Tibial artery (tissue), 4 donors: ENCODE results near the gene BICDL1.
"Not testable (repeated sequence)": the region's sequence is repeated elsewhere in the genome, so short reads cannot be mapped to it uniquely, and the experiment has no call there.

Experiments
- DNase-seq, 2 donors: peaks; one replicate each; pipeline ENCODE4 v3.0.0-alpha.2; 2019
- H3K27ac ChIP-seq, 2 donors: fragments of 200-600 bp; sonication (generic) in 1 of 2; 1 replicate in 1 of 2; 2 replicates in 1 of 2; pipeline ENCODE4 v1.5.1; 2018 to 2019; ENCODE audit warnings: mild to moderate bottlenecking in 1 of 2
- H3K27me3 ChIP-seq, 2 donors: fragments of 200-600 bp; sonication (generic) in 1 of 2; one replicate each; pipeline versions ENCODE4 v1.5.1 to v1.6.0; 2016 to 2019
- H3K36me3 ChIP-seq, 3 donors: fragments of 200-600 bp; sonication (generic) in 2 of 3; one replicate each; pipeline ENCODE4 v1.5.1; 2016 to 2019; ENCODE audit warnings: mild to moderate bottlenecking in 2 of 3
- H3K4me1 ChIP-seq, 4 donors: fragments of 200-600 bp; sonication (generic) in 2 of 4; 1 replicate in 3 of 4; 2 replicates in 1 of 4; pipeline ENCODE4 v1.5.1; 2016 to 2019
- H3K4me3 ChIP-seq, 2 donors: fragments of 200-600 bp; sonication (generic) in 1 of 2; 1 replicate in 1 of 2; 2 replicates in 1 of 2; pipeline ENCODE4 v1.5.1; 2018 to 2019; ENCODE audit warnings: mild to moderate bottlenecking in 2 of 2
- H3K9me3 ChIP-seq, 3 donors: fragments of 200-600 bp; sonication (generic) in 1 of 3; one replicate each; pipeline ENCODE4 v1.5.1; 2016 to 2019
- CTCF ChIP-seq, 2 experiments: fragments of 200-600 bp in 1 of 2; fragments of 450-650 bp in 1 of 2; IDR thresholded peaks; one replicate each; pipeline ENCODE4 v1.5.1; 2017 to 2019; ENCODE audit warnings: antibody characterized with exemption in 2 of 2, mild to moderate bottlenecking in 1 of 2, moderate library complexity in 1 of 2
- intact Hi-C: fragments of 100-400 bp; cut with DNase I; formaldehyde crosslinking; loops from one replicate; pipeline ENCODE4 v1.15.0; 2023; ENCODE audit warnings: low total_unique reads

The BICDL1 gene

GRCh38 chr12:119980242-119980641 is 8.8 kb upstream of the BICDL1 start:
- no peak for DNase-seq
- Histone ChIP-seq H3K27ac (no peak overlapping the region), H3K27me3 (peaks cover 0 to 35% of the 10 kb centered on the region in 2 donors), H3K36me3 (no peaks in the 10 kb centered on the region), H3K4me3 (no peak overlapping the region), H3K9me3 (no peaks in the 10 kb centered on the region), H3K4me1 (no peaks in the 10 kb centered on the region)
- no peak for TF ChIP-seq CTCF (IDR thresholded peaks at IDR 0.05)
- intact Hi-C loops: no loop called here

- peaks cover 0 to 37% of the 10 kb centered on the region in 2 donors for H3K27me3 ChIP-seq
- H3K36me3 ChIP-seq: not testable (repeated sequence)
These were observed 8.3 kb upstream of the BICDL1 start for GRCh38 chr12:119980702-119981101.

GRCh38 chr12:119989361-119989730 is 310 bp downstream of the BICDL1 start:
- Histone ChIP-seq H3K36me3 (no peaks in the 10 kb centered on the region), H3K4me3 (peak overlapping the region; percentile 48 to 61), H3K4me1 (peaks cover 0 to 20% (median 14%) of the 10 kb centered on the region in 4 donors), H3K27me3 (peaks cover 0 to 21% of the 10 kb centered on the region in 2 donors), H3K27ac (no peak overlapping the region), H3K9me3 (no peaks in the 10 kb centered on the region)
- intact Hi-C loops: no loop called here
- no peak for DNase-seq
- no peak for TF ChIP-seq CTCF (IDR thresholded peaks at IDR 0.05)

More at GRCh38 chr12:119980702-119981101, 8.3 kb upstream of the BICDL1 start:
- H3K27ac ChIP-seq, H3K4me1 ChIP-seq, intact Hi-C loops, H3K9me3 ChIP-seq, H3K4me3 ChIP-seq, DNase-seq: not testable (repeated sequence)

- Histone ChIP-seq H3K27me3 (peaks cover 0 to 20% of the 10 kb centered on the region in 2 donors), H3K27ac (no peak overlapping the region), H3K4me3 (peak overlapping the region; percentile 48 to 61), H3K4me1 (peaks cover 0 to 20% (median 14%) of the 10 kb centered on the region in 4 donors), H3K36me3 (no peaks in the 10 kb centered on the region), H3K9me3 (no peaks in the 10 kb centered on the region)
- no peak for TF ChIP-seq CTCF (IDR thresholded peaks at IDR 0.05)
- DNase-seq: peak; percentile 65 to 78
- intact Hi-C loops: no loop called here
These were observed 820 bp downstream of the BICDL1 start for GRCh38 chr12:119989731-119990381.

- Histone ChIP-seq H3K27ac (no peak overlapping the region), H3K4me1 (peaks cover 0 to 20% (median 14%) of the 10 kb centered on the region in 4 donors), H3K36me3 (no peaks in the 10 kb centered on the region), H3K9me3 (no peaks in the 10 kb centered on the region), H3K27me3 (peaks cover 0 to 14% of the 10 kb centered on the region in 2 donors), H3K4me3 (no peak overlapping the region)
- intact Hi-C loops: no loop called here
- DNase-seq: no peak
- TF ChIP-seq CTCF (IDR thresholded peaks at IDR 0.05): no peak
These were observed 1.4 kb downstream of the BICDL1 start for GRCh38 chr12:119990382-119990874.

- DNase-seq: no peak
- no peak for TF ChIP-seq CTCF (IDR thresholded peaks at IDR 0.05)
- Histone ChIP-seq H3K36me3 (no peaks in the 10 kb centered on the region), H3K27ac (no peak overlapping the region), H3K4me3 (no peak overlapping the region), H3K27me3 (peaks cover 0 to 13% of the 10 kb centered on the region in 2 donors), H3K9me3 (no peaks in the 10 kb centered on the region), H3K4me1 (peaks cover 0 to 20% (median 14%) of the 10 kb centered on the region in 4 donors)
- intact Hi-C loops: no loop called here
These were observed 3.2 kb downstream of the BICDL1 start for GRCh38 chr12:119992129-119992705.
